Amniotic stem cell (primary cell): Measurements from ENCODE around the gene CPLANE2.
"Not testable (repeated sequence)": the region's sequence is repeated elsewhere in the genome, so short reads cannot be mapped to it uniquely, and the experiment has no call there.

Experiments used
- DNase-seq: peaks from one replicate; lab custom pipeline; 2025; lab: John Stamatoyannopoulos, UW

Gene CPLANE2

GRCh38 chr1:16229976-16230740 lies 6.8 kb downstream of the CPLANE2 start:
- DNase-seq: no peak

- DNase-seq: no peak
Observed at GRCh38 chr1:16226490-16227179, 10.3 kb downstream of the CPLANE2 start.

DNA sequence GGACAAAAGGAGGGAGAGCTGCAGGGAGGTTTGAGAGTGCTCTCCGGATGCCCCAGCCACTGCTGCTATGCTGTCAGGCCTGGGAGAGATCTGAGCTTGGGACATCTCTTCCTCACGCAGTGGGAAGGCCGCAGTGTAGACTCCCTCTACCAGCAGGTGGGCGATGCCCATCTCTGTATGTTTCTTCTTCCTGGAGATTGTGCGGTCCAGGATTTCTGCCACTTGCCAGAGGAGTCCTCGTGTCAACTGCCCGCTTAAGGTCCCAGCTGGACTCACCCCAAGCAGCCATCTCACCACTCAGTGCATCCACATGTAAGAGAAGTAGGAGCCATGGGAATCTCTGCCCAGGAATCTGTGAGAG lies 10.9 kb downstream of the CPLANE2 start:
- DNase-seq: no peak

DNA sequence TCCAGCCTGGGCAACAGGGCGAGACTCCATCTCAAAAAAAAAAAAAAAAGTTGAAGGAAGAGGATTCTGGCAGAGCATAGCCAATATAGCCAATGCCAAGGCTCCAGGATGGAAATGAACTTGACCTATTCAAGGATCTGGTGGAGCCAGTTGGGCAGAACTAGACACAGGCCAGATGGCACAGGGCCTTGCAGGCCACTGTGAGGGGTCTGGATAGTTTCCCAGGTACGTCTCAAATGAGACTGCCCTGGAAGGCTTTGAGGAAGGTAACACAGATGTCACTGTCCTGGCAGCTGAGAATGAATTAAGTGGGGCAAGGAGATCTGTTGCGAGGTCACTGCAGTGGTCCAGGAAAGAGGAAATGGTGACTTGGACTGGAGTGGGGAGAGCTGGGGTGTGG lies 12.5 kb downstream of the CPLANE2 start:
- DNase-seq: no peak

- DNase-seq: not testable (repeated sequence)
Observed at GRCh38 chr1:16222716-16223115, 14.3 kb downstream of the CPLANE2 start.

- no peak for DNase-seq
Observed at GRCh38 chr1:16221499-16221898, 15.5 kb downstream of the CPLANE2 start.

DNA sequence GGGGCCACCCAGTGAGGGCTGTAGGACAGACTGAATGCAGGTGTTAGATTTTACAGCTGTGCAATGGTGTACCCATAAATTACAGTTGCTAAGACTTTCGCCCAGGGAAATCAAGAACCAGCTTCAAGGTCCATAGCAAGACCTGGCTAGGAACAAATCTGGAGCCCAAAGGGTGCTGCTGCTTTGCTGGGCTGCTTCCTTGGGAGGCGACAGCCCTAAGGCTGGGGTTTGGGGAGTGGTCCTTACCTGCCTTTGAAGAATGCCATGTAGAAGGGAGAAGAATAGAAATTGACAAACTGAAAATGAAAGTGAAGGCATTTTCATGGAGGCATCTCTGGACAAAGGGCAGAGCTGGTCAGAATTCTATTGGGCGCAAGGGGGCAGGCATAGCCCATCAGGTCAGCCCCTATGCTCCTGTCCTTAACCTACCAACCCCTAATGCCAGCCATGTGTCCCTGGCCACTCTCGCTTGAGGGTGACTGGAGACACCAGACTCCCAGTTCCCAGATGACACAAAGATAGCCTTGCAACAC lies 16.9 kb downstream of the CPLANE2 start:
- DNase-seq: no peak

DNA sequence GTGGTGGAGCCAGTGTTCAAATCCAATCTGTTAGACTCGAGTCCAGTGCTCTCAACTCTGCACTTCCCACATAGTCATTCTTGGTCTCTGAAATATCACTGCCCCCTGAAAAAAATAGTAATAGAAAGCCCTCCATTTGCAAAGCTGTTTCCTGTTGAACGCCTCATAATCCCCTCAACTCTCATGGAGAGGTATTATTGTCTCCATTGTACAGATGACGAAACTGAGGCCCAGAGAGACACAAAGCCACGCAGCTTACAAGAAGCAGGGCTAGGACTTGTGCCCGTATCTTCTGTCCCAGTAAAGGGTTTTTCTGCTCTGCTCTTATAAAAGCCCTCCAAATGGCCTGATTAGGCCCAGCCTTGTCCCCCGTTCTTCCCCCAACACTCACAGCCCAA lies 18.3 kb downstream of the CPLANE2 start:
- no peak for DNase-seq

GRCh38 chr1:16218014-16218673 lies 18.8 kb downstream of the CPLANE2 start:
- DNase-seq: no peak

- peak; percentile 93 for DNase-seq
Observed at GRCh38 chr1:16217061-16217785, 19.8 kb downstream of the CPLANE2 start.

DNA sequence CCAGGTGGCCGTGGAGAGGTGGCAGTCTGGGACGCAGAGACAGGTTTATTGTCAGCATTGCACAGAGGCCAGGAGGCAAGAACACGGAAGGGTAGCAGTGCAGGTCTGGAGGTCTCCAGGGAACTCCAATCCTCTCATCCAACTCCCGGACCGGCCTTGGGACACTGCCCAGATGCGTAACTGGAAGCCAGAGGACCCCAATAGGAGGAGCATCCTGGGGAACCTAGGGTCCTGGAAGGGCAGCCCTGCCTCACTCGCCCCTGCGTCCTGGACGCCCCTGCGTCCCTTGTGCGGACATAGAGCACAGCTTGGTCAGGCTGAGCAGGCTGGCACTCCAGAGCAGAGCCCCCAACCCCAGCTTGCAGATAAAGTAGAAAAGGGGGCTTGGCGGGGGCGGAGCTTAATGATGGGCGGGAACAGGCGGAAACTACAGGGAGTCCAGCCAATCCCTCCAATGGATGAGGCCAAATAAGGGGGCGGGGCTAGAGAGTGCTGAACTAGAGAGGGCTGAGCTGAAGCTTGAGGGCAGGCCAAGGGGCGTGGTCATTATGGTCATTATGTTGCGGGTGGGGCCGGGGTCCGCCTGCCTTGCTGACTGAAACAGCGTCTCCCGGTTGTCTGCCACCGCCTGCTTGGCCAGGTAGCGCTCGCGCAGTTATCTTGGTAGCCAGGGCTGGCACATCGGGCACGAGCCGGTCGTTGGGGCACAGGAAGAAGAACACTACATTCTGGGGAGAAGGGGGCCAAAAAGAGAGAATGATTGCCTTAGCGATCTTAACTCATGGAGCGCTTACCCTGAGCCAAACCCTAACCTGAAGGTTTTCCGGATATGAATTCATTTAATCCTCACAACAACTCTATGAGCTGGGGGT lies 20.9 kb downstream of the CPLANE2 start:
- DNase-seq: peak; percentile 51

DNA sequence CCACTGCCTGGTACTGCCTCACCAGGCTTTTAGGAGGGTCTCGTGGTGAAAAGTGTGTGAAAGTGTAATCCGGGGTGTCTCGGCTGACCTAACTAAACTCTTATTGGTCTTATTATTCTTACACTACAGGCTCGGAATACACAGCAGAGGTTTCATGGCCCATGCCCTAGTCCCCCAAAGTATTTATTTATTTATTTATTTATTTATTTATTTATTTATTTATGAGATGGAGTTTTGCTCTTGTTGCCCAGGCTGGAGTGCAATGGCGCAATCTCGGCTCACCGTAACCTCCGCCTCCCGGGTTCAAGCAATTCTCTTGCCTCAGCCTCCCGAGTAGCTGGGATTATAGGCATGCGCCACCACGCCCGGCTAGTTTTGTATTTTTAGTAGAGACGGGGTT lies 21.7 kb downstream of the CPLANE2 start:
- DNase-seq: not testable (repeated sequence)

GRCh38 chr1:16213544-16213943 lies 23.4 kb downstream of the CPLANE2 start:
- not testable (repeated sequence) for DNase-seq

DNA sequence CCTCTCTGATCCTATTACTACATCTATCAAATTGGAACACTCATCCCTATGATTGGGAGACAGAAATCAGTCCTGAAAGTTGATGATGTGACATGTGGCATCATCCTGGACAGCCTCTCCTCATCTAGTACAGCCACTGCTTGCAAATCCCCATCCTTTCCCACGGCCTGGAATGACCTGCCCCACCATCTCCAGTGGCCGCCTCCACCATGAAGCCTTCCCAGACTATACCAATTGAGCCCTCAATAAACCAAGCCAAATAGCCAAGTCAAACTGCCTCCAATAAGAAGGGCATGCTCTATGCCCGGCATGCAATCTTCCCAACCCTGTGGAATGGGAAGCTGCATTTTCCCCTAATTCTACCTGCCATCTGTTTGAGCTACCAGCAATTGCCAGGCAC lies 24.0 kb downstream of the CPLANE2 start:
- DNase-seq: no peak

- DNase-seq: no peak
Observed at GRCh38 chr1:16212251-16212961, 24.6 kb downstream of the CPLANE2 start, which contains the start of gene ARHGEF19. TSS of gene ARHGEF19 (minus strand) at chr1:16212652. CDS start at chr1:16209054, 3,598 bp downstream.

- DNase-seq: no peak
Observed at GRCh38 chr1:16211824-16212223, 25.2 kb downstream of the CPLANE2 start.

DNA sequence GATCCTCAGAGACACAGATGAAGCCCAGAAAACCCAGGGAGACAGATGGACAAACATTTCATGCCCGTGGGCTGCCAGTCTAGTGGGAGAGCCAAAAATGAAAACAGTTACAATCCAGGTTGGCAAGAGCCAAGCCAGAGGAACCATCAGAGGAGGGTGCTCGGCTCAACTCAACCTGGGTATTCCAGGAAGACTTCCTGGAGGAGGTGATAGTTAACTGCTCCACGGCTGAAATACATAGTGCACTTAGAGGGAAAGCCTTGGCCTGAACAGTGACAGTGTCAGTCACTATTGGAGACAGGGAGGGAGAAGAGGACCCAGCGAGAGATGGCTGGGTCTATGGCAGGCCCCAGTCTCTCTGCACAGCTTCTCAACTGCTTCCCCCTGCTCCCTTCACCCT lies 26.4 kb downstream of the CPLANE2 start:
- no peak for DNase-seq

GRCh38 chr1:16209847-16210407 lies 27.1 kb downstream of the CPLANE2 start:
- DNase-seq: no peak

DNA sequence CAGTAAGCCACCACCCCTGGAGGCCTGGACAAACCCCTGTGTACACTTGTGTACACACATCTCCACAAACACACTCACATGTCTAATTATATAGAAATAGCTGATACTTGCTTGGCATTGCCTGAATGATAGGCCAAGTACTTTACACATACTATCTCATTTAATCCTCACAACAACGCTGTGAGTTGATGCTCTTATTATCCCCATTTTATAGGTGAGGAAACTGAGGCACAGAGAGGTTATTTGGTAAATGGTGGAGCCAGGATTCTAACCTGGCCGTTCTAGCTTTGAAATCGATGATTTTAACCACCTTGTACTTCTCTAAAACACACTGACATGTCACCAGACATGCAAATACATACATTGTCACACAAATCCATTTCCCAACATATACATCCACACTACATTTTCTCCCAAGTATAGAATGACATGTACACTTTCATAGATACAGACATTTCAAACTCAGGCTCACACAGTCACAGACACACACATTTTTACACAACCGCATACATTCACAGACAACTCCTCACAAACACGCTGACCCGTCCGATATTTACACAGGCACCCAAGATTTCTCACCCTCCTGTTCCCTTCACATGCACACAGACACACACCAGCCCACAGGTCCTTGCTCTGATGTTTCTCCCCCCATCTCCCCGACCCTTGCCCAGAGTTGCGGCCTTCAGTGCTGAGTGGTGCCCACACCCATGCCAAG lies 27.7 kb downstream of the CPLANE2 start:
- DNase-seq: no peak
